NCI-H1417 treated with DMSO at 0.1 percent for 48 hours (cell line): ENCODE results near the gene IGF1R.
"Not testable (repeated sequence)": the region's sequence is repeated elsewhere in the genome, so short reads cannot be mapped to it uniquely, and the experiment has no call there.

Source experiments
- DNase-seq: peaks from one replicate; lab custom pipeline; 2025; lab: John Stamatoyannopoulos, UW

Gene IGF1R

GRCh38 chr15:98997755-98998154 lies 349.4 kb downstream of the IGF1R start:
- no peak for DNase-seq

GRCh38 chr15:98998279-98998678 lies 349.9 kb downstream of the IGF1R start:
- DNase-seq = no peak

- no peak for DNase-seq
Observed at GRCh38 chr15:98999233-98999632, 350.9 kb downstream of the IGF1R start.

GRCh38 chr15:99002226-99002625 lies 353.9 kb downstream of the IGF1R start:
- DNase-seq = no peak

- not testable (repeated sequence) for DNase-seq
Observed at GRCh38 chr15:99003317-99003716, 355.0 kb downstream of the IGF1R start.

GRCh38 chr15:99004998-99005974 lies 356.9 kb downstream of the IGF1R start:
- DNase-seq = not testable (repeated sequence)

GRCh38 chr15:99006146-99006545 lies 357.8 kb downstream of the IGF1R start:
- no peak for DNase-seq

GRCh38 chr15:99006904-99007495 lies 358.7 kb downstream of the IGF1R start:
- no peak for DNase-seq

GRCh38 chr15:99009741-99010330 lies 361.5 kb downstream of the IGF1R start:
- no peak for DNase-seq

GRCh38 chr15:99010768-99011167 lies 362.4 kb downstream of the IGF1R start:
- no peak for DNase-seq
